ENCODE measurements around the gene CALCB. TPM values are rescaled to one million over a fixed set of nuclear protein-coding genes. Genes with fewer than 3 reads are reported as not detected.
"Not testable (repeated sequence)": the region's sequence is repeated elsewhere in the genome, so short reads cannot be mapped to it uniquely, and the experiment has no call there.

Gene CALCB
- not detected for total RNA-seq
- long read RNA-seq, result 0 reads

GRCh38 chr11:15073361-15074205, at the start of gene CALCB:
CALCB (plus strand) TSS chr11:15073593; CDS start chr11:15074719, 1,126 bp downstream.
- peak; percentile 47 to 71 for ATAC-seq
- intact Hi-C loops (cut with DNase I), result loop anchor here in 1 of 2 donors (1.0 to 10.0 kb wide), 3 partner anchors 99 to 529 kb away; partner anchors contain the start of gene CALCA
- DNase-seq, result peak; percentile 39

GRCh38 chr11:15027011-15027410, 46.4 kb upstream of the CALCB start:
- DNase-seq (no peak), ATAC-seq (no peak)
- intact Hi-C loops (cut with DNase I), result no loop called here

GRCh38 chr11:15027956-15028355, 45.4 kb upstream of the CALCB start:
- DNase-seq (no peak), ATAC-seq (no peak)
- intact Hi-C loops (cut with DNase I), result no loop called here

GRCh38 chr11:15028379-15028778, 45.0 kb upstream of the CALCB start:
- intact Hi-C loops (cut with DNase I), result no loop called here
- DNase-seq, result no peak
- ATAC-seq, result no peak

- DNase-seq; ATAC-seq; intact Hi-C loops (cut with DNase I): not testable (repeated sequence)
These were observed 41.4 kb upstream of the CALCB start for GRCh38 chr11:15031945-15032344.

GRCh38 chr11:15034687-15035267, 38.6 kb upstream of the CALCB start:
- no peak for ATAC-seq
- no peak for DNase-seq
- intact Hi-C loops (cut with DNase I), result no loop called here

- ATAC-seq (no peak), DNase-seq (no peak)
- intact Hi-C loops (cut with DNase I), result no loop called here
These were observed 38.1 kb upstream of the CALCB start for GRCh38 chr11:15035283-15035682.

GRCh38 chr11:15038963-15039362, 34.4 kb upstream of the CALCB start:
- intact Hi-C loops (cut with DNase I), result no loop called here
- DNase-seq, result no peak
- no peak for ATAC-seq

- ATAC-seq, result no peak
- intact Hi-C loops (cut with DNase I), result no loop called here
These were observed 28.2 kb upstream of the CALCB start for GRCh38 chr11:15045209-15045608.

GRCh38 chr11:15045891-15046290, 27.5 kb upstream of the CALCB start:
- DNase-seq, result no peak
- ATAC-seq, result no peak
- intact Hi-C loops (cut with DNase I), result no loop called here

More at GRCh38 chr11:15045209-15045608, 28.2 kb upstream of the CALCB start:
- DNase-seq, result no peak

GRCh38 chr11:15046673-15047072, 26.7 kb upstream of the CALCB start:
- DNase-seq; ATAC-seq; intact Hi-C loops (cut with DNase I): not testable (repeated sequence)

- intact Hi-C loops (cut with DNase I), result no loop called here
- ATAC-seq (no peak), DNase-seq (no peak)
These were observed 24.8 kb upstream of the CALCB start for GRCh38 chr11:15048616-15049015.

GRCh38 chr11:15053191-15053685, 20.2 kb upstream of the CALCB start:
- ATAC-seq, result no peak
- intact Hi-C loops (cut with DNase I), result no loop called here

GRCh38 chr11:15055620-15056356, 17.6 kb upstream of the CALCB start:
- no peak for ATAC-seq
- intact Hi-C loops (cut with DNase I), result no loop called here

More at GRCh38 chr11:15053191-15053685, 20.2 kb upstream of the CALCB start:
- no peak for DNase-seq

GRCh38 chr11:15057329-15057728, 16.1 kb upstream of the CALCB start:
- ATAC-seq (no peak), DNase-seq (no peak)
- intact Hi-C loops (cut with DNase I), result no loop called here

More at GRCh38 chr11:15055620-15056356, 17.6 kb upstream of the CALCB start:
- DNase-seq, result no peak

- intact Hi-C loops (cut with DNase I), result no loop called here
- ATAC-seq (no peak), DNase-seq (no peak)
These were observed 14.1 kb upstream of the CALCB start for GRCh38 chr11:15059132-15059915.

- ATAC-seq (no peak), DNase-seq (no peak)
- intact Hi-C loops (cut with DNase I), result no loop called here
These were observed 10.8 kb upstream of the CALCB start for GRCh38 chr11:15062599-15062998.

GRCh38 chr11:15069751-15070150, 3.6 kb upstream of the CALCB start:
- intact Hi-C loops (cut with DNase I), result loop anchor here in 1 of 2 donors (10.0 kb wide), 2 partner anchors 95 to 525 kb away; partner anchors contain the start of gene CALCA
- ATAC-seq, DNase-seq: not testable (repeated sequence)
